Camera-type eye (tissue), 1 donor: Measurements from ENCODE around the gene CYFIP1. TPM values are rescaled to one million over a fixed set of nuclear protein-coding genes. Genes with fewer than 3 reads are reported as not detected.

Experiments used
- total RNA-seq: library from RNA; depleted of rRNA; stranded (reverse); fragments of >200 nt; gene quantifications from one replicate; pipeline ENCODE4 v1.2.3, GENCODE V29; 2014

CYFIP1 gene
- 79.4 TPM for total RNA-seq

DNA sequence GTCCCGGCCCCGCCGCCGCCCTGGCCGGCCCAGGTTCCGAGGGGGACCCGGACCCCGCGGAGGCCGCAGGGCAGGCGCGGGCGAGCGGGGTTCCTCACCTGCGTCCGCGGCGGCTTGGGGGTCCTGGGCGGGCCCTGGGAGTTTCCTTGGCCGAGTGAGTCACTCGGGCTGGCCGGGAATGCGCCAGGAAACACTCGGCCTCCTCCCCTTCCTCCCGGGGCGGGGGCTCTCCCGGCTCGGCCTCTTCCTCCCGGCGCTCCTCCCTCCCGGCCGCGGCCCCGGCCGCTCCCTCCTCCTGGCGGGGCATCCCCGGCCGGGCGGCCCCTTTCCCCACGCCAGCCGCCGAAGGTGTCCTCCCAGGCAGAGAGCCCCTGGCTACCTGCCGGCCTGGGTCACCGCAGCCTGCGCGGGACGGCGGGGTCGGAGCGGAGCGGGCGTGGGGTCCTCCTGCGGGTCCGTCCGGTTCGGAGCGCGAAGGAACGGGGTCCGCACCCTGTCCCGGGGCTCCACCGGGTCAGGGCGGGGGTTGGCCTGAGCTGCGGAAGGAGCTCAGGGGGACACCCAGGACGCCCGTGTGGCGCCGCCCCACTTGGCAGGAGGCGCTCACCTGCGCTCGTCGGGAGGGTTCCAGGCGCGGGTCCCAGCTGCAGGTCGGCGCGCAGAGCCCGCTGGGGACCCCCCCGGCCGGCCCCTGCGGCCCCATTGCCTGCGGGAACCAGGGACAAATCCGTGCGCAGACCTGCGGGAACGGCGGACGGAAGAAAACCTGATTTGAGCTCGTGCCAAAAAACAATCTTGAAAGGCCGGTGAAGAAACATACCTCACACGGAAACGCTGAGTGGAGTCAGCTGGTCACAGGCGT is at the start of gene CYFIP1:
CYFIP1 (minus strand) TSS at position 180 of the 862 bp plus-strand sequence. CDS start 33,083 bp downstream, outside the sequence.

DNA sequence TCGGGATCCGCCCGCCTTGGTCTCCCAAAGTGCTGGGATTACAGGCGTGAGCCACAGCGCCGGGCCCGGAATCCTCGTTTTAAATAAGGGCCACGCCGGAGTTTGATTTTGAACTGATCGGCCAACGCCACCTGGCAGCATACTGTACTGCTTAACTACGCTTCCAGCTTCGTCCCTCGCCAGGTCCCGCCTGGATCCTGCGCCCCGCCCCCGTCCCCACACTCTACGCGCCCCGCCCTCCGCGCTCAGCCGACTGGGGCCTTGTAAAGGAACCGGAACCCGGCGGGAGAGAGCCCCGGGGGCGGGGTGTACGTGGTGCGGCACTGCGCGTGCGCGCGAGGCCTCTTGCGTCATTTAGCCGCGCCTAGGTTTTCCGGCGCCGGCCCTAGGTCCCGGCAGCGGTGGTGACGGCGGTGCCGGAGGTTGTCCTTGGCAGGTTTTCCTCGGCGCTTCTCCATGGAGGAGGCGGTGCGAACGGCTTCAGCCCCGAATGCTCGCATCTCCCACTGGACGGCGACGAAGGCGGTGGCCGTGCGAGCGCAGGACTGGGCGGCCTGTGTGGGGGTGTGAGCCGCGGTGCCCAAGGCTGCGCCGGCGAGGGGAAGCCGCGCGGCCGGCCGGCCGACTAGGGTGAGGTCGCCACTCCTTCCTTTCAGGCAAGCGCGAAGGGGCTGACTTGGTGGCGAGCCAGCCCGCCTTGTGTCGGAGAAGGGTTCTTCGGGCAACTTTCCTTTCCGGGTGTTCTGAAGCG is 141.7 kb downstream of the CYFIP1 start, which contains the start of gene NIPA2:
NIPA2 (plus strand) TSS at position 375 of the 751 bp plus-strand sequence. CDS start 13,066 bp downstream, outside the sequence.

Other genes starting within 250 kb of the CYFIP1 start
- gene NIPA1, start 193.7 kb downstream of the CYFIP1 start, total RNA-seq = 18.9 TPM
- 51.1 TPM for gene NIPA2, start 141.7 kb downstream of the CYFIP1 start, total RNA-seq
- 42.2 TPM for gene TUBGCP5, start 59.2 kb upstream of the CYFIP1 start, total RNA-seq
- not detected for gene GOLGA6L1, start 156.5 kb upstream of the CYFIP1 start, total RNA-seq